ENCODE data around the gene RAD51B. TPM values are rescaled to one million over a fixed set of nuclear protein-coding genes. Genes with fewer than 3 reads are reported as not detected.

The RAD51B gene
- total and polyA plus RNA-seq, 8 donors, result 1.8 to 30.7 (median 15.3) TPM

- WGBS, 5 donors, result 40 to 54% (median 46%) methylated on average over 13 of the region's 13 CpGs
These were observed 767.5 kb downstream of the RAD51B start for GRCh38 chr14:68586896-68587751.

GRCh38 chr14:68587931-68588330 is 768.4 kb downstream of the RAD51B start:
- H3K4me1 ChIP-seq, result peaks cover 10 to 69% (median 35%) of the 10 kb centered on the region in 4 donors
- no peaks in the 10 kb centered on the region for H3K27me3 ChIP-seq
- TF ChIP-seq EP300 (IDR thresholded peaks at IDR 0.05), result no peak
- TF ChIP-seq POLR2A (IDR thresholded peaks at IDR 0.05), result no peak
- no peak for TF ChIP-seq POLR2AphosphoS5 (IDR thresholded peaks at IDR 0.05)
- no peak for TF ChIP-seq CTCF (IDR thresholded peaks at IDR 0.05)
- intact Hi-C loops (cut with DNase I; ENCODE audit: low total_unique reads), result no loop called here
- H3K27ac ChIP-seq, result peak overlapping the region in 4 of 5 donors; percentile 70 to 82 (median 73)
- no peak overlapping the region for H3K4me3 ChIP-seq
- no peaks in the 10 kb centered on the region for H3K36me3 ChIP-seq
- no peak for DNase-seq
- 82 to 92% (median 88%) methylated on average over 6 of the region's 6 CpGs for WGBS, 5 donors
- no peaks in the 10 kb centered on the region for H3K9me3 ChIP-seq

More at GRCh38 chr14:68586896-68587751, 767.5 kb downstream of the RAD51B start:
- intact Hi-C loops (cut with DNase I; ENCODE audit: low total_unique reads), result no loop called here
- H3K36me3 ChIP-seq, result no peaks in the 10 kb centered on the region
- H3K4me3 ChIP-seq, result no peak overlapping the region
- peak; percentile 37 to 73 for DNase-seq
- no peaks in the 10 kb centered on the region for H3K27me3 ChIP-seq
- TF ChIP-seq EP300 (IDR thresholded peaks at IDR 0.05), result no peak
- TF ChIP-seq POLR2AphosphoS5 (IDR thresholded peaks at IDR 0.05), result no peak
- no peak for TF ChIP-seq POLR2A (IDR thresholded peaks at IDR 0.05)
- TF ChIP-seq CTCF (IDR thresholded peaks at IDR 0.05), result no peak
- peak overlapping the region in 4 of 5 donors; percentile 70 to 82 (median 73) for H3K27ac ChIP-seq
- H3K9me3 ChIP-seq, result no peaks in the 10 kb centered on the region
- peaks cover 10 to 63% (median 35%) of the 10 kb centered on the region in 4 donors for H3K4me1 ChIP-seq

GRCh38 chr14:68589447-68590200 is 770.0 kb downstream of the RAD51B start:
- Histone ChIP-seq H3K27ac (peak overlapping the region in 4 of 5 donors; percentile 25 to 82 (median 65)), H3K27me3 (no peaks in the 10 kb centered on the region), H3K36me3 (no peaks in the 10 kb centered on the region), H3K9me3 (no peaks in the 10 kb centered on the region), H3K4me1 (peaks cover 6 to 62% (median 40%) of the 10 kb centered on the region in 4 donors), H3K4me3 (no peak overlapping the region)
- TF ChIP-seq POLR2A (IDR thresholded peaks at IDR 0.05) (no peak), CTCF (IDR thresholded peaks at IDR 0.05) (no peak), POLR2AphosphoS5 (IDR thresholded peaks at IDR 0.05) (peak in 1 of 3 donors; percentile 23), EP300 (IDR thresholded peaks at IDR 0.05) (no peak)
- WGBS, 5 donors, result 36 to 68% (median 58%) methylated on average over 7 of the region's 7 CpGs
- peak in 1 of 2 donors; percentile 87 for DNase-seq
- intact Hi-C loops (cut with DNase I; ENCODE audit: low total_unique reads), result no loop called here

- 78 to 97% (median 84%) methylated on average over 2 to 3 of the region's 3 CpGs for WGBS, 5 donors
- Histone ChIP-seq H3K27me3 (no peaks in the 10 kb centered on the region), H3K4me3 (no peak overlapping the region), H3K4me1 (peaks cover 6 to 62% (median 40%) of the 10 kb centered on the region in 4 donors), H3K36me3 (no peaks in the 10 kb centered on the region), H3K27ac (peak overlapping the region in 4 of 5 donors; percentile 25 to 82 (median 65)), H3K9me3 (no peaks in the 10 kb centered on the region)
- DNase-seq, result peak in 1 of 2 donors; percentile 44
- intact Hi-C loops (cut with DNase I; ENCODE audit: low total_unique reads), result no loop called here
- no peak for TF ChIP-seq POLR2A (IDR thresholded peaks at IDR 0.05)
- TF ChIP-seq EP300 (IDR thresholded peaks at IDR 0.05), result no peak
- no peak for TF ChIP-seq POLR2AphosphoS5 (IDR thresholded peaks at IDR 0.05)
These were observed 770.6 kb downstream of the RAD51B start for GRCh38 chr14:68590201-68590522.
